GM18507 (cell line): ENCODE measurements around the gene ZNF462.
"Not testable (repeated sequence)": the region's sequence is repeated elsewhere in the genome, so short reads cannot be mapped to it uniquely, and the experiment has no call there.

ENCODE experiments used
- DNase-seq: peaks from one replicate; pipeline ENCODE4 v3.0.0; 2011; ENCODE audit warnings: low read depth; ENCODE audit not compliant: insufficient read length; ENCODE audit errors: extremely low spot score
- FAIRE-seq: peaks from 2 replicates; lab custom pipeline; 2011; peaks lifted over from hg19 to GRCh38; lab: Jason Lieb, UNC

Gene ZNF462

GRCh38 chr9:106862821-106863720, at the start of gene ZNF462:
ZNF462 (plus strand) TSS chr9:106863166; CDS start chr9:106923384, 60,218 bp downstream.
- DNase-seq: no peak

GRCh38 chr9:106816524-106816923, 46.4 kb upstream of the ZNF462 start:
- FAIRE-seq (no peak), DNase-seq (no peak)

More at GRCh38 chr9:106862821-106863720, at the start of gene ZNF462:
- FAIRE-seq: no peak

- FAIRE-seq: no peak
Observed at GRCh38 chr9:106818034-106818433, 44.9 kb upstream of the ZNF462 start.

GRCh38 chr9:106820866-106821265, 42.1 kb upstream of the ZNF462 start:
- no peak for DNase-seq
- FAIRE-seq: no peak

More at GRCh38 chr9:106818034-106818433, 44.9 kb upstream of the ZNF462 start:
- DNase-seq: no peak

- FAIRE-seq: no peak
- no peak for DNase-seq
Observed at GRCh38 chr9:106828070-106828469, 34.9 kb upstream of the ZNF462 start.

- DNase-seq (no peak), FAIRE-seq (no peak)
Observed at GRCh38 chr9:106828965-106829364, 34.0 kb upstream of the ZNF462 start.

GRCh38 chr9:106829666-106830408, 33.1 kb upstream of the ZNF462 start:
- DNase-seq: no peak
- no peak for FAIRE-seq

GRCh38 chr9:106830527-106831150, 32.3 kb upstream of the ZNF462 start:
- no peak for DNase-seq

GRCh38 chr9:106834888-106835287, 28.1 kb upstream of the ZNF462 start:
- no peak for FAIRE-seq
- no peak for DNase-seq

More at GRCh38 chr9:106830527-106831150, 32.3 kb upstream of the ZNF462 start:
- no peak for FAIRE-seq

- no peak for DNase-seq
- no peak for FAIRE-seq
Observed at GRCh38 chr9:106835840-106836239, 27.1 kb upstream of the ZNF462 start.

- DNase-seq: no peak
- no peak for FAIRE-seq
Observed at GRCh38 chr9:106843371-106843770, 19.6 kb upstream of the ZNF462 start.

GRCh38 chr9:106846307-106846706, 16.7 kb upstream of the ZNF462 start:
- DNase-seq: no peak
- FAIRE-seq: no peak

- DNase-seq: no peak
- FAIRE-seq: no peak
Observed at GRCh38 chr9:106846857-106847256, 16.1 kb upstream of the ZNF462 start.

- not testable (repeated sequence) for DNase-seq, FAIRE-seq
Observed at GRCh38 chr9:106851640-106852039, 11.3 kb upstream of the ZNF462 start.

GRCh38 chr9:106857811-106858470, 5.0 kb upstream of the ZNF462 start:
- DNase-seq (no peak), FAIRE-seq (no peak)

GRCh38 chr9:106859957-106860720, 2.8 kb upstream of the ZNF462 start:
- FAIRE-seq (no peak), DNase-seq (no peak)

- FAIRE-seq (no peak), DNase-seq (no peak)
Observed at GRCh38 chr9:106860721-106861639, 2.0 kb upstream of the ZNF462 start.

- FAIRE-seq: no peak
- no peak for DNase-seq
Observed at GRCh38 chr9:106861640-106862109, 1.3 kb upstream of the ZNF462 start.
